Activated CD8-positive, alpha-beta memory T cell treated with anti-CD3 and anti-CD28 coated beads, Interleukin-2, amount 10 ng/mL, durations not matched to agents 7 days and 5 days (primary cell): ENCODE data around the gene GIN1. TPM values are rescaled to one million over a fixed set of nuclear protein-coding genes. Genes with fewer than 3 reads are reported as not detected.

Source experiments
- ATAC-seq: fragments of 150-1000 bp; cut with Tn5 transposase; one replicate; pipeline ENCODE4 v1.10.0; 2021; ENCODE audit warnings: moderate library complexity
- CTCF ChIA-PET: fragments of 350-600 bp; sonication (Branson Sonifier 250); formaldehyde crosslinking; loops from one replicate; lab custom pipeline; 2021; ENCODE audit warnings: antibody characterized with exemption; lab: Charles Lee
- DNase-seq: peaks from one replicate; pipeline ENCODE4 v3.0.0-alpha.2; 2020
- H3K27ac Mint-ChIP-seq: one replicate; pipeline ENCODE4 v1.8.0; 2021; ENCODE audit warnings: mild to moderate bottlenecking, mixed read lengths
- H3K27me3 Mint-ChIP-seq: one replicate; pipeline ENCODE4 v1.8.0; 2021; ENCODE audit warnings: mixed read lengths
- H3K36me3 Mint-ChIP-seq: one replicate; pipeline ENCODE4 v1.8.0; 2021; ENCODE audit warnings: mild to moderate bottlenecking, mixed read lengths
- H3K4me1 Mint-ChIP-seq: one replicate; pipeline ENCODE4 v1.8.0; 2021; ENCODE audit warnings: mixed read lengths
- H3K4me3 Mint-ChIP-seq: one replicate; pipeline ENCODE4 v1.8.0; 2021; ENCODE audit warnings: mild to moderate bottlenecking, moderate library complexity, mixed read lengths
- H3K9me3 Mint-ChIP-seq: one replicate; pipeline ENCODE4 v1.8.0; 2022; ENCODE audit warnings: low read depth, mixed read lengths
- total RNA-seq, 2 experiments: library from RNA; stranded (reverse); gene quantifications; one replicate each; pipeline ENCODE4 v1.2.3, GENCODE V29; 2021

GIN1 gene
- total RNA-seq, 2 experiments from 2014 or later, result 10.1 to 10.8 TPM

DNA sequence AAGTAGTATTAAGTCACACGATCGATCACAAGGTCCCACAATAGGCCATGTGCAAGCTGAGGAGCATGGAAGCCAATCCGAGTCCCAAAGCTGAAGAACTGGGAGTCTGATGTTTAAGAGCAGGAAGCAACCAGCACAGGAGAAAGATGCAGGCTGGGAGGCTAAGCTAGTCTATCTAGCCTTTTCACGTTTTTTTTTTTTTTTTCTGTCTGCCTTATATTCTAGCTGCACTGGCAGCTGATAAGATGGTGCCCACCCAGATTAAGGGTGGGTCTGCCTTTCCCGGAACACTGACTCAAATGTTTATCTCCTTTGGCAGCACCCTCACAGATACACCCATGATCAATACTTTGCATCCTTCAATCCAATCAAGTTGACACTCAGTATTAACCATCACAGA lies 6.6 kb upstream of the GIN1 start:
- Mint-ChIP-seq H3K9me3 (no peaks in the 10 kb centered on the region), H3K4me1 (peaks cover 22% of the 10 kb centered on the region), H3K36me3 (peaks cover 26% of the 10 kb centered on the region), H3K4me3 (no peak overlapping the region), H3K27ac (no peak overlapping the region), H3K27me3 (no peaks in the 10 kb centered on the region)
- no peak for ATAC-seq
- DNase-seq, result no peak
- CTCF ChIA-PET, result no interaction called here

DNA sequence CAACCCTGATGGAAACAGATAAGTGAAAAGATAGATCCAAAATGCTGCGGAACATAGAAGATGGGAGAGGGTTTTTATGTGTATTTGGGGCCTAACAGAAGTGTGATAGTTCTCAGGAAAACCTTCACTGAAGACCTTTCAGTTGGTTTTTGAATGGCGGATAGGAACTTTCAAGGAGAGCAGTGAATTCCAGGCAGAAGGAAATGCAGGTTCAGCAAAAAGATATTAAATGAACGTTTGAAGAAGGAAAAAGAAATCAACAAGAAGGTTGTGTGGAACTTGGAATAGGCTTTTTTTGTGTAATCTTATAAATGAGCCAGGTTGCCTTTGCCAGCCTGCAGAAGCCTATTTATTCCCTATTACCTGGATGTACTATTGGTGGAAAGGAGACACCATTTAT lies 2.3 kb upstream of the GIN1 start:
- Mint-ChIP-seq H3K36me3 (peaks cover 17% of the 10 kb centered on the region), H3K27ac (no peak overlapping the region), H3K4me1 (peaks cover 28% of the 10 kb centered on the region), H3K27me3 (no peaks in the 10 kb centered on the region), H3K9me3 (no peaks in the 10 kb centered on the region), H3K4me3 (no peak overlapping the region)
- ATAC-seq, result no peak
- DNase-seq, result no peak
- CTCF ChIA-PET, result no interaction called here

DNA sequence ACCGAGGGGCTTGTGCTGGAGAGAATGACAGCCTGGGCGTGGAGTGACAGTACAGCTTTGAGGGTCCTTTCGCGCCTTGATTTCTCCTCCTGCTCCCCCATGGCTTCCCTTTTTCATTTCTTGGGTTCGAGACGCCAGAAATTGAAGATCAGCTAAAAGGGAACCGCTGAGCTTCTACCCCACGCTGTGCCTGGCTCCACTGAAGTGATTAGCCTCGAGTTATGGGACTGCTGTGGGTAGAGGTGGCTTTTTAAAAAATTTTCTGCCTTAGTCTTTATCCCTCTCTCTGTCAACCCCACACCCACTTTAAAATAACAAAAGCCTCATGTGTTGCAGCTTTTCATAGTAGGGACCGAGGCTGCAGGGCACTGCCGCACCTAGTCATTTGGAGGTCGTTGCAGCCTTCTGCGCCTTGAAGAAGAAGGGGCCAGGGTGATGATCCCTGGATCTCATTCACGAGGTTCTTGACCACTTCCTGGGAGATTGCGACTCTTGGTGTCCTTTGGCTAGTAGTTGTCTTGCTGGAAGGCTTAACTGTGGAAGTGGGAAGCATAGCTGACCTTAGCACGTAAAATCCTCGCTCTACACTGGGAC lies 766 bp upstream of the GIN1 start:
- Mint-ChIP-seq H3K4me1 (peaks cover 38% of the 10 kb centered on the region), H3K9me3 (no peaks in the 10 kb centered on the region), H3K27ac (peak overlapping the region; percentile 98), H3K36me3 (peaks cover 13% of the 10 kb centered on the region), H3K4me3 (peak overlapping the region; percentile 81), H3K27me3 (no peaks in the 10 kb centered on the region)
- ATAC-seq, result no peak
- CTCF ChIA-PET, result interaction anchor here (1.0 to 1.4 kb wide), 4 partner anchors 17 to 358 kb away, joined by 3 to 5 read pairs (median 3); no protein-coding TSS in a partner anchor
- DNase-seq, result peak; percentile 51

DNA sequence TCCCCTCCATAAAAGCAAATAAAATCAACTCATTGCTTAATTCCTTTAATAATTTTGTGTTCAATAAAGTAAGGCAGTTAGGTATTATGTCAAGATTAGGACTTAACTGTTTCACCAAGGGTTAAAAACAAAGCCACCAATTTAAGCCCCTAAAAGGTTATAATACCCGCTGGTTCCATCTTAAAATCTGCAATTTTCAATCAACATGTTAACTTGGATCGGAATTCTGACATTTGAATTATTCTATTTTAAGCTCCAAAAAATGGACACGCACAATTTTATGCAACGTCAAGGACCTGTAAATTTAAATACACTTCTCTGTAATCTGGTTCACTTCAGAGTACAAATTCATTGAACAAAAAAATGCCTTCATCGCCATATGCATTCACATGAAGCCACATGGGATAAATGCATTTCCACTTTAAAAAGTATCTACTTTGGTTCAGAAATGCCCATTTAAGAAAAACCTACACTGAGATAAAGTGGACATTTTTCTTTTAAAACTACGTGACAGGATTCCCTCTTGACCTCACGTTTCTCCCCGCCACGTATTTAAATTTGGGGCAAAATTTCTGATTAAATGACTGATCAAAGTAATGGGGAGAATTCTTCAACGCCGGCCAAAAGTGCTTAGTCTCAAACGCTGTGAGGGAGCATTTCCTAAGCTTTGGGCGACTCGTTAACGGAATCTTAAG lies 721 bp downstream of the GIN1 start:
- no peak for DNase-seq
- H3K9me3 Mint-ChIP-seq, result no peaks in the 10 kb centered on the region

DNA sequence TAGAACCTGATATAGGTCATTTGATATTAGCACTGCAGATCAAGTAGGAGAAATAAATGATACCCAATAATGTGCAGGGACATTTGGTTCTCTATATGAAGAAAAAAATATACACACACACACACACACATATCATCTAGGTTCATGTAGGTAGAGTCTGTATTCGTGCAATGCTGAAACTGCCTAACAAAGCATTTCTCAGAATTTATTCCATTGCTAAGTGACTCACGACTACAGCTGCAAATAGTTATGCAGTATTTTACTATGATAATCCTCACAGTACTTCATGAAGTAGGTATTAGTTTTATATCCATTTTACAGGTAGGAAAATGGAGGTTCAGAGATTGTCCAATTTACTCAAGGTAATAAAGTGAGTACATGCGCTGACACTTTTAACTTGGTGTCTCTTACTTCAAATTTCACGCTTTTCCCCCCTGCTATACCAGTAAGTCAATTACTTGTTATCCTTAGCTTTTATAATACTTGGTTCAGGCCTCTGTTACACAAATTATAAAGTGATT lies 2.4 kb downstream of the GIN1 start:
- Mint-ChIP-seq H3K4me1 (peaks cover 38% of the 10 kb centered on the region), H3K36me3 (peaks cover 9% of the 10 kb centered on the region), H3K9me3 (no peaks in the 10 kb centered on the region), H3K4me3 (peak overlapping the region; percentile 24), H3K27ac (peak overlapping the region; percentile 98), H3K27me3 (no peaks in the 10 kb centered on the region)
- DNase-seq, result no peak
- CTCF ChIA-PET, result no interaction called here
- ATAC-seq, result no peak

More for the DNA sequence above, 721 bp downstream of the GIN1 start:
- Mint-ChIP-seq H3K4me3 (peak overlapping the region; percentile 81), H3K4me1 (peaks cover 40% of the 10 kb centered on the region), H3K36me3 (peaks cover 12% of the 10 kb centered on the region), H3K27ac (peak overlapping the region; percentile 98), H3K27me3 (no peaks in the 10 kb centered on the region)
- CTCF ChIA-PET, result interaction anchor here (1.0 to 1.8 kb wide), 5 partner anchors 16 to 139 kb away, joined by 3 to 5 read pairs (median 3); partner anchors contain the start of gene MACIR
- no peak for ATAC-seq

DNA sequence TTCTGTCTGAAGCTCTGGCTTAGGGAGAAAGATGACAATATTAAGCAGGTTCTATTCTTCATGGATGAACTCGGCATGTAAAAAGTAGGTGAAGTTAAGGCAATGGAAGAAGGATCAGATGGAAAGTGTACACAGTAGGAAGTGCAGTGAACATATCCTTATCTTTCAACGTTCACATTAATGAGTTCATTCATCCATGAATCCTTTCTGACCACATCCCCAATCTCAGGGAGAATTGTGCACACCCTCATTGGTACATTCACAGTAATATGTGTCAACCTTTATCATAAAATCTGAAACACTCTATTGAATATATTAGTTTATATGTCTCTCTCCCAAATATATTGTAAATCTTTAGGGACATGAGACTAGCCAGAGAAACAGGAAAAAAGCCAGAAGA lies 5.5 kb downstream of the GIN1 start:
- peaks cover 4% of the 10 kb centered on the region for H3K9me3 Mint-ChIP-seq
- no peaks in the 10 kb centered on the region for H3K27me3 Mint-ChIP-seq
- H3K4me3 Mint-ChIP-seq, result no peak overlapping the region
- no peak for DNase-seq
- no peak overlapping the region for H3K27ac Mint-ChIP-seq
- CTCF ChIA-PET, result no interaction called here
- H3K36me3 Mint-ChIP-seq, result peaks cover 17% of the 10 kb centered on the region
- H3K4me1 Mint-ChIP-seq, result peaks cover 43% of the 10 kb centered on the region
- ATAC-seq, result no peak

DNA sequence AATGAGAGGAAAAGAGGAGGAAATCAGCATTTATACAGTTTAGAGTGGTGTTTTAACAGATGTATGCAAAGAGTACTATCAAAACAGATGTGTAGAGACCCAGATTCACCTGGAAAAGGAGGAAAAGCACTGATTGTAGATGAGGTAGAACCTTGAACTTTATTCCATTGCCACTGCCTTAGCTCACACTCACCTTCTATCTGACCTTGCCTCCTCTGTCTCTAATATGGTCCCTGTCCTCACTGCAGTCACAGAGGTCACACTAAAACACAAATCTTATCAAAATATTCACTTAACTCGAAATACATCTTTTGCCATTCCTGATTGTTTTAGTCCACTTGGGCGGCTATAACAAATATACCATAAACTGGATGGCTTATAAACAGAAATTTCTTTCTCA lies 7.0 kb downstream of the GIN1 start:
- CTCF ChIA-PET, result interaction anchor here (1.2 to 1.5 kb wide), 2 partner anchors 12 to 99 kb away, joined by 3 read pairs; no protein-coding TSS in a partner anchor
- DNase-seq (no peak), ATAC-seq (no peak)
- H3K4me3 Mint-ChIP-seq, result no peak overlapping the region
- H3K9me3 Mint-ChIP-seq, result peaks cover 4% of the 10 kb centered on the region
- peaks cover 25% of the 10 kb centered on the region for H3K36me3 Mint-ChIP-seq
- H3K27me3 Mint-ChIP-seq, result no peaks in the 10 kb centered on the region
- peaks cover 41% of the 10 kb centered on the region for H3K4me1 Mint-ChIP-seq
- H3K27ac Mint-ChIP-seq, result no peak overlapping the region

DNA sequence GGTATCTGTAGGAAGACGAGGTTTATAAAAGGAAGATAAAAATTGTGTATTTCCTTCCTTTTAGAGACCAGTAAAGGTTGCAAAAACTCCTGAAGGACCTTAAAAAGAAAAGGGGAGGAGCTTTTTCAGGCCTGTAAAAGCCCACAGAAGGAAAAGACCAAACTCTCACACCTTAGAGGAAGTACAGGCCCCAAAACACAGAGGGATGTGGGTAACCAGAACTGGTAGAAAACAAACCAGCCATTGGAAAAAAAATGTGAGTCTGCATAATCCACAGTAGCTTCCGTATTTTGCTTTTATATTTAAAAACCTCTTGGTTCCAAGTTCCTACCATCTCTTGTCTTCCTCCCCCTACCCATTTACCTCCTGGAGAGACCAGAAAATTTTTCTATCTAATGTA lies 8.5 kb downstream of the GIN1 start:
- H3K27me3 Mint-ChIP-seq, result no peaks in the 10 kb centered on the region

DNA sequence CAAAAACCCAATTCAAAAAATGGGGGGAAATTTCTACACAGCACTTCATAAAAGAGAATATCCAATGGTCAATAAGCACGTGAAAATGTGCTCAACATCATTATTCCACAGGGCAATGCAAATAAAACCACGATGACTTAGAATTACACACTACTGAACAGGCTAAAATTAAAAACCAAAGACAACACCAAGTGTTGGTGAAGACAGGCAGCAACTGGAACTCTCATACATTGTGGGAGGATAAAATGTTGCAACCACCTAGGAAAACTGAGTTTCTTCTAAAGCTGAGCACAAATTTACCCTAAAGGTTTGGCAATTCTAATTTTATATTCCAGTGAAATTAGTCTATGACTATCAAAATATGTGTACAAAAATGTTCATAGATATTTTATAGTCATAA lies 9.5 kb downstream of the GIN1 start:
- CTCF ChIA-PET, result no interaction called here
- Mint-ChIP-seq H3K36me3 (peaks cover 27% of the 10 kb centered on the region), H3K4me1 (peaks cover 27% of the 10 kb centered on the region), H3K27ac (no peak overlapping the region), H3K27me3 (no peaks in the 10 kb centered on the region), H3K4me3 (no peak overlapping the region), H3K9me3 (peaks cover 4% of the 10 kb centered on the region)
- DNase-seq (no peak), ATAC-seq (no peak)

More for the DNA sequence above, 8.5 kb downstream of the GIN1 start:
- ATAC-seq, result peak; percentile 70
- peak; percentile 54 for DNase-seq
- Mint-ChIP-seq H3K9me3 (peaks cover 4% of the 10 kb centered on the region), H3K4me1 (peaks cover 33% of the 10 kb centered on the region), H3K27ac (peak overlapping the region; percentile 82), H3K4me3 (peak overlapping the region; percentile 32), H3K36me3 (peaks cover 25% of the 10 kb centered on the region)
- CTCF ChIA-PET, result no interaction called here

DNA sequence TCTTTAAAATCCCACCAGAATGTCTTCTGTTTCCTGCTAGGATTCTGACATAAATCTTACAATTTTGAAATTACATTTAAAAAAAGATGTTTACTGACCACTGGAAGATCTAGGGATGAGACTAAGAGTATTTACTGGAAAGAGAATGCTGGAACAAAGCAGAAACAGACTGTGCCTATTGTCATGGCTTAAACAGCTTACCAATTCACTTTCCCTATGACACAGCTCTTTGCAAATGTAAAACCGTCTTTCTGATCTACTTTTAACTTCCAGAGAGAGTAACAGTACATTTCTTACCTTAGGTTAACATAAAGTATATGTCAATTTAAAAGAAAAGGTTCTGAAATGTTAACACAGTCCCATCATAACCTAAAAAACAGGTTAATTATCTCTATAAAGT lies 10.7 kb downstream of the GIN1 start:
- Mint-ChIP-seq H3K9me3 (peaks cover 4% of the 10 kb centered on the region), H3K4me1 (peaks cover 25% of the 10 kb centered on the region), H3K27ac (no peak overlapping the region), H3K4me3 (no peak overlapping the region), H3K27me3 (no peaks in the 10 kb centered on the region), H3K36me3 (peaks cover 28% of the 10 kb centered on the region)
- no peak for ATAC-seq
- DNase-seq, result no peak
- CTCF ChIA-PET, result no interaction called here

DNA sequence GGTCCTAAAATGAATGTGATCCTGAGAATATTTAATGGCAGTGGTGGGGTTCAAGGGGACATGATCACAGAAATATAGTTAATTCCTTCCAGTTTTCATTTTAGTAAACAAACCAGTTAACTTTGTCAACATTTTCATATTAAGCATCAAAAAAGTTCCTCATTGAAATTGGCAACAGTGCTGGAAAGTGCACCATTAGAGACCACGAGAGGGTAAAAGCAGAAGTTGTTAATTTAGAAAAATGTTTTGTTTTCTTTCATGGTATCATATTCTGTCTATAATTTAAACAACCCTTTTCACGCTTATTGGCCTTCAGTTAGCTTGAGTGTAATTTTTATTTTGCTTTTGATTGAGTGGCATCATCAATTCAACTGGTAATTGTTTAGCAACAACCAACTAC lies 11.9 kb downstream of the GIN1 start:
- Mint-ChIP-seq H3K4me1 (peaks cover 24% of the 10 kb centered on the region), H3K4me3 (no peak overlapping the region), H3K27ac (no peak overlapping the region), H3K9me3 (peaks cover 4% of the 10 kb centered on the region), H3K27me3 (no peaks in the 10 kb centered on the region), H3K36me3 (peaks cover 25% of the 10 kb centered on the region)
- DNase-seq, result no peak
- ATAC-seq, result no peak
- CTCF ChIA-PET, result no interaction called here

DNA sequence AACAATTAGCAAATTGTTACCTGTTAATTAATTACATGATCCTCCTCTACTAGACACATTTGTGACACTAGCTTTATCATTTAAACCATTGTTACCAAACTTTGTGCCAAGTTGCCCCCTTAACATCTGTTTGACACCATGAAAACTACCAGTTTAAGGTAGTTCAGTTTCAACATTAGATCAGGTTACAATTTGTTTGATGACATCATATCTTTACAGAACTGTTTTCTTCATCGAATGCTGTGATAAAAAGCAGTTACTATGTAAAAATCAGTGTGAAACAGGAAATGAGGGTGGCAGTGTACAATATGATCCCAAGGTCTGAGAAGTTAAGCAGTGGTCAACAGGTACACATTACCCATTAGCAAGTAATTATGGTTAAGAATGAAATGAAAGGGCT lies 17.7 kb downstream of the GIN1 start:
- ATAC-seq (no peak), DNase-seq (no peak)
- no peaks in the 10 kb centered on the region for H3K9me3 Mint-ChIP-seq
- H3K27me3 Mint-ChIP-seq, result no peaks in the 10 kb centered on the region
- H3K4me1 Mint-ChIP-seq, result no peaks in the 10 kb centered on the region
- no peak overlapping the region for H3K27ac Mint-ChIP-seq
- peaks cover 13% of the 10 kb centered on the region for H3K36me3 Mint-ChIP-seq
- no peak overlapping the region for H3K4me3 Mint-ChIP-seq
- CTCF ChIA-PET, result interaction anchor here (1.0 to 1.5 kb wide), 2 partner anchors 18 to 37 kb away, joined by 3 read pairs; partner anchors contain the start of genes GIN1 and PPIP5K2

DNA sequence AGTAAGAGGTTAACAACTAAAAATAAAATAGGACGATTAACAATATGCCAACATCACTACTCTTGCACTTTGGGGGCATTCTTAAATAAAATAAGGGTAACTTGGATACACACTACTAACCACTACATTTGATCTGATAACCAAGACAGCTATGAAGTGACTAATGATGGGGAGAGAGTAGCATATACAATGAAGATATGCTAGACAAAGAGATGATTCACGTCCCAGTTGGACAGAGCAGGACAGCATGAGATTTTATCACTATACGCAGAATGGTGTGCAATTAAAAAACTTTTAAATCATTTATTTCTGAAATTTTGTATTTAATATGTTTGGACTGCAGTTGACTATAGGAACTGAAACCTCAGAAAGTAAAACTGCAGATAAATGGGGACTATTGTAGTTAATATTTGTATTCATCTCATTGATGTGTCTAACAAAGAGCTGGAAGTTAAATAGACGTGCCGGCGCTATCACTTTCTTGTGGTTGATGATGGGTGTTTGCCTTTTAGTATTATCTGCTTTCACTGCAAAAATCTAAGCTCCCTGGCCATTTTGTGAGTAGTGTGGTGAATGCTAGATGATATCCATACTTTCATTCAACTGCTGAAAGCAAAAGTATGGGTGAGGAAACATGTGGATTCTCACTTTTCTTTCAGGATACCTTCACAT lies 18.7 kb downstream of the GIN1 start:
- H3K4me1 Mint-ChIP-seq, result no peaks in the 10 kb centered on the region
- H3K9me3 Mint-ChIP-seq, result no peaks in the 10 kb centered on the region
- H3K27me3 Mint-ChIP-seq, result no peaks in the 10 kb centered on the region
- no peak for DNase-seq
- H3K36me3 Mint-ChIP-seq, result peaks cover 18% of the 10 kb centered on the region
- CTCF ChIA-PET, result interaction anchor here (0.9 to 1.0 kb wide), 2 partner anchors 11 to 38 kb away, joined by 3 read pairs; no protein-coding TSS in a partner anchor
- no peak overlapping the region for H3K4me3 Mint-ChIP-seq
- ATAC-seq, result no peak
- no peak overlapping the region for H3K27ac Mint-ChIP-seq
